Calu3 (cell line): ENCODE results near the gene ST6GALNAC1. TPM values are rescaled to one million over a fixed set of nuclear protein-coding genes. Genes with fewer than 3 reads are reported as not detected.
"Not testable (repeated sequence)": the region's sequence is repeated elsewhere in the genome, so short reads cannot be mapped to it uniquely, and the experiment has no call there.

Experiments
- BruUV-seq: library from RNA; stranded (reverse); fragments of 400-500 nt; replicated peaks from 2 replicates; lab custom pipeline; 2021; lab: Mats Ljungman, UMichigan
- CTCF ChIA-PET: fragments of 300-600 bp; sonication (Branson Sonifier 250); formaldehyde crosslinking; loops from one replicate; lab custom pipeline; 2022; ENCODE audit warnings: antibody characterized with exemption; lab: Charles Lee
- DNase-seq: peaks from one replicate; pipeline ENCODE4 v3.0.0; 2022
- H3K27ac Mint-ChIP-seq: one replicate; pipeline ENCODE4 v1.8.0; 2022; ENCODE audit warnings: mixed read lengths; ENCODE audit not compliant: unreplicated experiment
- H3K27me3 Mint-ChIP-seq: one replicate; pipeline ENCODE4 v1.8.0; 2022; ENCODE audit warnings: mixed read lengths; ENCODE audit not compliant: unreplicated experiment
- H3K36me3 Mint-ChIP-seq: one replicate; pipeline ENCODE4 v1.8.0; 2022; ENCODE audit warnings: mild to moderate bottlenecking, moderate library complexity, mixed read lengths; ENCODE audit not compliant: insufficient read depth, unreplicated experiment
- H3K4me1 Mint-ChIP-seq: one replicate; pipeline ENCODE4 v1.8.0; 2022; ENCODE audit warnings: mild to moderate bottlenecking, low read depth, mixed read lengths; ENCODE audit not compliant: unreplicated experiment
- H3K4me3 Mint-ChIP-seq: one replicate; pipeline ENCODE4 v1.8.0; 2022; ENCODE audit warnings: mild to moderate bottlenecking, low read depth, moderate library complexity, mixed read lengths; ENCODE audit not compliant: unreplicated experiment
- H3K9me3 Mint-ChIP-seq: one replicate; pipeline ENCODE4 v1.8.0; 2022; ENCODE audit warnings: low read depth, mixed read lengths; ENCODE audit not compliant: unreplicated experiment
- intact Hi-C: fragments of 100-400 bp; cut with micrococcal nuclease; formaldehyde crosslinking; loops from one replicate; pipeline ENCODE4 v1.10.0; 2022; ENCODE audit not compliant: unreplicated experiment
- total RNA-seq: library from RNA; stranded (reverse); gene quantifications from 2 replicates; pipeline ENCODE4 v1.2.3, GENCODE V29; 2022
- TF ChIP-seq, protein P1 (sequence below): fragments of 200-600 bp; IDR thresholded peaks from one replicate; pipeline ENCODE4 v1.8.0; 2022; ENCODE audit warnings: antibody characterized with exemption; ENCODE audit not compliant: unreplicated experiment

Gene ST6GALNAC1
- total RNA-seq, 1 experiment from 2014 or later: 52.4 TPM

DNA sequence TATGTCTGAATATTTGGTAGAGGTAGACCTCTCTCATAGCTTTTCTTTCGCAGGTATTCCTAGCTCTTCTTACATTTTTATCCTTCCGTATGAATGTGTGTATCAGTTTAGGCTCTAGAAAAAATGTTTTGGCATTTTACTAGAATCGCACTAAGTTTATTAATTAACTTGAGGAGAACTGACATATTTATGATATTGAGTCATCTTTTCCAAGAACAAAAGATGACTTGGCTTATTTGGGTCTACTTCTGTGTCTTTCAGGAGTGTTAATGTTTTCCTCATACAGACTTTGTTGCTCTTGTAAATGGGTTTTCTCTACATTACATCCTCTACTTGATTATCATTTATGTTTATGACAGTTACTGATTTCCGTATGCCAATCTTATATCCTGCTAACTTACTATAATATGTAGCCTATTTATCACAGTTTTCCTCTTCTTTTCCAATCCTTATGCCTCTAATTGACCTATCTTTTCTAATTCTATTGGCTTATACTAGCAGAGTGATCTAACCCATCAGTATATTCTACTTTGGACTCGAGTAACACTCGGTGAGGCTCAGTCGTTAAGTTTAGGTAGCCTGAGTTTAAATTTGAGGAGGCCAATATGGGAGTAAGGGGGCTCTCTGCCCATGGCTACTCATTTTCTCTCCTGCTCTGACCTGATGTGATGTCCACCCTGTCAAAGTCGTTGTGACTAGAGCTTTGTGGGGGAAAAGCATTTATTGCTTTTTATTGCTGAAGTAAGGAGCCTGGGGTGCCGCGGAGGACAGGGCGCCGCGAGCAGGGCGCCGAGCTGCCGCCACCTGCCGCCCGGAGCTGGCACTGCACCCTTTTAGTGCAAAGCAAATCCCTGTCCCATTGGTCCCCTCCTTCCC lies 20.0 kb downstream of the ST6GALNAC1 start:
- intact Hi-C loops: loop anchor here (1.0 to 5.0 kb wide), 2 partner anchors 65 to 101 kb away; no protein-coding TSS in a partner anchor
- H3K36me3 Mint-ChIP-seq: peaks cover 15% of the 10 kb centered on the region
- H3K4me3 Mint-ChIP-seq: peak overlapping the region; percentile 17
- CTCF ChIA-PET: interaction anchor here (0.5 to 2.5 kb wide), 14 partner anchors 8 to 100 kb away, joined by 3 to 16 read pairs (median 6); partner anchors contain the start of gene ST6GALNAC2
- H3K4me1 Mint-ChIP-seq: peaks cover 14% of the 10 kb centered on the region
- no TSS peak for BruUV-seq
- peak; percentile 87 for DNase-seq
- H3K27me3 Mint-ChIP-seq: no peaks in the 10 kb centered on the region
- H3K27ac Mint-ChIP-seq: peak overlapping the region; percentile 81
- no peaks in the 10 kb centered on the region for H3K9me3 Mint-ChIP-seq
- TF ChIP-seq, protein P1, sequence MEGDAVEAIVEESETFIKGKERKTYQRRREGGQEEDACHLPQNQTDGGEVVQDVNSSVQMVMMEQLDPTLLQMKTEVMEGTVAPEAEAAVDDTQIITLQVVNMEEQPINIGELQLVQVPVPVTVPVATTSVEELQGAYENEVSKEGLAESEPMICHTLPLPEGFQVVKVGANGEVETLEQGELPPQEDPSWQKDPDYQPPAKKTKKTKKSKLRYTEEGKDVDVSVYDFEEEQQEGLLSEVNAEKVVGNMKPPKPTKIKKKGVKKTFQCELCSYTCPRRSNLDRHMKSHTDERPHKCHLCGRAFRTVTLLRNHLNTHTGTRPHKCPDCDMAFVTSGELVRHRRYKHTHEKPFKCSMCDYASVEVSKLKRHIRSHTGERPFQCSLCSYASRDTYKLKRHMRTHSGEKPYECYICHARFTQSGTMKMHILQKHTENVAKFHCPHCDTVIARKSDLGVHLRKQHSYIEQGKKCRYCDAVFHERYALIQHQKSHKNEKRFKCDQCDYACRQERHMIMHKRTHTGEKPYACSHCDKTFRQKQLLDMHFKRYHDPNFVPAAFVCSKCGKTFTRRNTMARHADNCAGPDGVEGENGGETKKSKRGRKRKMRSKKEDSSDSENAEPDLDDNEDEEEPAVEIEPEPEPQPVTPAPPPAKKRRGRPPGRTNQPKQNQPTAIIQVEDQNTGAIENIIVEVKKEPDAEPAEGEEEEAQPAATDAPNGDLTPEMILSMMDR: peak; percentile 90

DNA sequence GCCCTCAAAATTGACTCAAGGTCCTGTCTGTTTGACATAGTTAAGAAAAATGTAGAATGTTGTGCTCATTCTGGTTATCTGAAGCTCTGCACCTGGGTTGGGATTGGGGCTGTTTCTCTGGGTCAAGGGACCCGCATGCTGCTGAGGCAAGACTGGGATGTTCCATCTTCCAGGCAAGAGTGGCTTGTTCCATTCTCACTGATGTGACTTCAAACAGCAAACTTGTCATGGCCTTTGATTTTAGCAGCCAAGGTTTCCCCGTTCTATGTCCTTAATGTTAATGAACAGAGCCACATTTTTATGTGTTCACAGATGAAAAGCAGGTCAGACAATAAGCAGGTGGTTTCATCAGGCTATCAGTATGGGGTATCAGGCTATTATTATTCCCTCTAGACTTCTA lies 25.7 kb downstream of the ST6GALNAC1 start:
- no peak for DNase-seq
- H3K4me3 Mint-ChIP-seq: no peak overlapping the region
- BruUV-seq: no TSS peak
- CTCF ChIA-PET: interaction anchor here (0.7 to 0.8 kb wide), 2 partner anchors 57 to 77 kb away, joined by 4 read pairs; no protein-coding TSS in a partner anchor
- H3K27me3 Mint-ChIP-seq: no peaks in the 10 kb centered on the region
- H3K36me3 Mint-ChIP-seq: peaks cover 2% of the 10 kb centered on the region
- H3K4me1 Mint-ChIP-seq: peaks cover 2% of the 10 kb centered on the region
- TF ChIP-seq, protein P1: no peak
- H3K27ac Mint-ChIP-seq: no peak overlapping the region
- H3K9me3 Mint-ChIP-seq: no peaks in the 10 kb centered on the region
- intact Hi-C loops: no loop called here

DNA sequence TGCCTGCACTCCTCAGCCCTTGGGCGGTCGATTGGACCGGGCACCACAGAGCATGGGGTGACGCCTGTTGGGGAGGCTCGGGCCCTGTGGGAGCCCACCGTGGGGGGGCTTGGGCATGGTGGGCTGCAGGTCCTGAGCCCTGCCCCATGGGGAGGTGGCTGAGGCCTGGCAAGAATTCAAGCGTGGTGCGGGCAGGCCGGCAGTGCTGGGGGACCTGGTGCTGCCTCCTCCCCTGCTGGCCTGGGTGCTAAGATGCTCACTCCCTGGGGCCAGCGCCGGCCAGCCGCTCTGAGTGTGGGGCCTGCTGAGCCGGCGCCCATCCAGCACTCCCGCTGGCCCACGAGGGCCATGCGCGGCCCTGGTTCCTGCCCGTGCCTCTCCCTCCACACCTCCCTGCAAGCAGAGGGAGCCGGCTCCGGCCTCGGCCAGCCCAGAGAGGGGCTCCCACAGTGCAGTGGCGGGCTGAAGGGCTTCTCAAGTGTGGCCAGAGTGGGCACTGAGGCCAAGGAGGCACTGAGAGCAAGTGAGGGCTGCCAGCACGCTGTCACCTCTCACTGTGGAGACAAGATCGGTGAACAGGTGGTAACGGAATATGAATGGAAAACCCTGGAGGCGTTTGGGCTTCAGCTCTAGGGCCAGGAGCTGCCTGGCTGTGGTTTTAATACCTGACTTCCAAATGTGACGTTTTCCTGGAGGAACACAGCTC lies 28.5 kb downstream of the ST6GALNAC1 start:
- H3K9me3 Mint-ChIP-seq: no peaks in the 10 kb centered on the region
- TF ChIP-seq, protein P1: no peak
- no TSS peak for BruUV-seq
- no peaks in the 10 kb centered on the region for H3K27me3 Mint-ChIP-seq
- H3K4me3 Mint-ChIP-seq: no peak overlapping the region
- no peaks in the 10 kb centered on the region for H3K4me1 Mint-ChIP-seq
- CTCF ChIA-PET: interaction anchor here (0.6 kb wide), 1 partner anchor 13 kb away, joined by 3 read pairs; no protein-coding TSS in a partner anchor
- intact Hi-C loops: no loop called here
- H3K36me3 Mint-ChIP-seq: no peaks in the 10 kb centered on the region
- DNase-seq: no peak
- no peak overlapping the region for H3K27ac Mint-ChIP-seq

DNA sequence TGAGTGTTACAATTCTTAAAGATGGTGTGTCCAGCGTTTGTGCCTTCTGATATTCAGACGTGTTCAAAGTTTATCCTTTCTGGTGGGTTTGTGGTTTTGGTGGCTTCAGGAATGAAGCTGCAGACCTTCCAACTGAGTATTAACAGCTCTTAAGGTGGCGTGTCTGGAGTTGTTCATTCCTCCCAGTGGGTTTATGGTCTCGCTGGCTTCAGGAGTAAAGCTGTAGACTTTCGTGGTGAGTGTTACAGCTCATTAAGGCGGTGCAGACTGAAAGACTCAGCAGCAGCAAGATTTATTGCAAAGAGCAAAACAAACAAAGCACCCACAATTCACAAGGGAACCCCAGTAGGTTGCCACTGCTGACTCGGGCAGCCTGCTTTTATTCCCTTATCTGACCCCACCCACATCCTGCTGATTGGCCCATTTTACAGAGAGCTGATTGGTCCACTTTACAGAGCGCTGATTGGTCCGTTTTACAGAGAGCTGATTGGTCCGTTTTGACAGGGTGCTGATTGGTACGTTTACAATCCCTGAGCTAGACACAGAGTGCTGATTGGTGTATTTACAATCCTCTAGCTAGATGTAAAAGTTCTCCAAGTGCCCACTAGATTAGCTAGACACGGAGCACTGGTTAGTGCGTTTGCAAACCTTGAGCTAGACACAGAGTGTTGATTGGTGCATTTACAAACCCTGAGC lies 29.3 kb downstream of the ST6GALNAC1 start:
- CTCF ChIA-PET: interaction anchor here (1.5 kb wide), 1 partner anchor 12 kb away, joined by 3 read pairs; no protein-coding TSS in a partner anchor
- H3K27me3 Mint-ChIP-seq, H3K9me3 Mint-ChIP-seq, H3K4me3 Mint-ChIP-seq, H3K36me3 Mint-ChIP-seq, H3K27ac Mint-ChIP-seq, intact Hi-C loops, H3K4me1 Mint-ChIP-seq, DNase-seq, BruUV-seq: not testable (repeated sequence)
